Hepatocyte (in vitro differentiated cells): ENCODE measurements around the gene SH3BP2.

Experiments used
- EZH2 ChIP-seq: fragments of 200-600 bp; sonication (generic); IDR thresholded peaks from 2 replicates; pipeline ENCODE4 v1.6.1; 2016; ENCODE audit warnings: antibody characterized with exemption, mild to moderate bottlenecking, borderline replicate concordance
- EZH2phosphoT487 ChIP-seq: fragments of 200-600 bp; sonication (generic); IDR thresholded peaks from one replicate; pipeline ENCODE4 v1.6.1; 2018; ENCODE audit warnings: antibody characterized with exemption, mild to moderate bottlenecking, low read depth, moderate library complexity; ENCODE audit not compliant: unreplicated experiment, severe bottlenecking
- TF ChIP-seq, protein P1 (sequence below): fragments of 200-600 bp; sonication (generic); IDR thresholded peaks from 2 replicates; pipeline ENCODE4 v1.5.1; 2016; ENCODE audit warnings: antibody characterized with exemption, mild to moderate bottlenecking; ENCODE audit not compliant: poor library complexity

DNA sequence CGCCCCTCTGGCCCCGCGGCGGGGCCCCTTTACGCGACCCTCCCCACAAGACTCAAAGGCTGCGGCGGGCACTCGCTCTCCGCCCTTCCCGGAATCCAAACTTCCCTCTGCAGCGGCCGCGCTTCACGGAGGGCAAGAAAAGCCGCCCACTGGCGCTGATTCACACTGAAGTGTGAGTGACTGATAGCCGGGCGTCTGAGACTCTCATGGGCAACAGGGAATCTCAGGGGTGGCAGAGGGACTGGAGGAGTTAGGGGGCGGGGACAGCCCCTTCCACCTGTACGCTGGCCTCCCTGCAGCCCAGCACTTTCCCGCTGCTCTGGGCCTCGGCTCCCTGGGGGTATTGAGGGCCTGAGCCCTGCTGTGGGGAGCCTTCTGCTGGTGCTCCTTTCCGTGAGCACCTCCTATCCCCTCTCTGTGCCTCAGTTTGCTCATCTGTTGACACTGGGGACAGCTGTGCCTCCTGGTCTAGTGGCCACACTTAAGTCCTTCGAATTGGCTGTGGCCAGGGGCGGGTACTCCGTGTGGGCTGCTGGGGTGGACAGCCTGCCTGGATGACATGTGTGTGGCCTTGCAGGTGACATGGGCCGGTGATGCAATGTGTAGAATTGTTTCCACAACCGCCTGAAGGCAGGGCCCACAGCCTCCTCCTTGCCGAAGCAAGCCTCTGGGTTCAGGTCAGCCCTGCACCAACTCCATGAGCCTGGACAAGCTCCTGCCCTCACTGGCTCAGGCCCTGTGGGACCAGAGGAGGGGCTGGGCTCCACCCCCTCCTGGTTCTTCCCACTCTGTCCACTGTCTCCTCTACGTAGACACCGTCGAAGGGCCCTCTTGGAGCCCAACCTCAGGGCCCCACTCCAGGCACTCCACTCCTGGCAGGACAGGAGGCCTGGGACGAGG lies 951 bp downstream of the SH3BP2 start:
- TF ChIP-seq EZH2 (no peak), EZH2phosphoT487 (no peak)
- TF ChIP-seq, protein P1, sequence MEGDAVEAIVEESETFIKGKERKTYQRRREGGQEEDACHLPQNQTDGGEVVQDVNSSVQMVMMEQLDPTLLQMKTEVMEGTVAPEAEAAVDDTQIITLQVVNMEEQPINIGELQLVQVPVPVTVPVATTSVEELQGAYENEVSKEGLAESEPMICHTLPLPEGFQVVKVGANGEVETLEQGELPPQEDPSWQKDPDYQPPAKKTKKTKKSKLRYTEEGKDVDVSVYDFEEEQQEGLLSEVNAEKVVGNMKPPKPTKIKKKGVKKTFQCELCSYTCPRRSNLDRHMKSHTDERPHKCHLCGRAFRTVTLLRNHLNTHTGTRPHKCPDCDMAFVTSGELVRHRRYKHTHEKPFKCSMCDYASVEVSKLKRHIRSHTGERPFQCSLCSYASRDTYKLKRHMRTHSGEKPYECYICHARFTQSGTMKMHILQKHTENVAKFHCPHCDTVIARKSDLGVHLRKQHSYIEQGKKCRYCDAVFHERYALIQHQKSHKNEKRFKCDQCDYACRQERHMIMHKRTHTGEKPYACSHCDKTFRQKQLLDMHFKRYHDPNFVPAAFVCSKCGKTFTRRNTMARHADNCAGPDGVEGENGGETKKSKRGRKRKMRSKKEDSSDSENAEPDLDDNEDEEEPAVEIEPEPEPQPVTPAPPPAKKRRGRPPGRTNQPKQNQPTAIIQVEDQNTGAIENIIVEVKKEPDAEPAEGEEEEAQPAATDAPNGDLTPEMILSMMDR = no peak
